GM18505 (cell line): ENCODE data around the gene PHF1.

Experiments used
- ATAC-seq: cut with Tn5 transposase; IDR thresholded peaks from one replicate; pipeline ENCODE4 v1.9.1; 2021; ENCODE audit not compliant: unreplicated experiment
- POLR2A ChIP-seq: IDR thresholded peaks from 4 replicates; pipeline ENCODE4 v1.6.1; 2011; ENCODE audit warnings: borderline replicate concordance; ENCODE audit not compliant: insufficient read depth, insufficient read length; ENCODE audit errors: extremely low read depth

Gene PHF1

DNA sequence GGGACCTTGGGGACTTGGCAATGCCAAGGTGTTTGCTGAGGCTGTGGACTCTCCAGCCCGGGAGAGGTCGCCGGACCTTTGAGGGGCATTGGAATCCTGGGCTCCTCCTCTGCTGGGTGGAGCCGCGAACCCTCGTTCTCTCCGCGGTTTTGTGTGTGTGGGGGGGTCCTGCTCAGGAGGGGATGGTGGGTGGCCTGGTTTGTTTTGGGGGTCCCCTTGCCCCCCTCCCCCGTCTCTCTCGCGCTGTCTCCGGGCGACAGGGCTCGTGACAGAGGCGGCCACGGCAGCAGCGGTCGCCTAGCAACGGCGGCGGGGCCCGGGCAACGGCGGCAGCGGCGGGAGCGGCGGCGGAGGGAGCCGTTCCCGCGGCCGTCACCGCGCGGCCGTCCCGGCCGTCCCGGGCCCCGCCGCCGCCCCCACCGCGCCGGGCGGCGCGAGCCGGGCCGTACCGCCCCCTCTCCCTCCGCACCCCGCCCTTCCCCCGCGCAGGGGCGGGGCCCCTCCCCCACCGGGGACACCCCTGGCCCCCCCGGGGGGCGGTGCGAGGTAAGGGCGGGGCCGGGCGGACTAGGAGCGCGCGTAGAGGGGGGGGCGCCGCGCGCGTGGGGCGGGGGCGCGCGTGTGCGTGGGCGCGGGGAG lies 16.9 kb downstream of the PHF1 start:
- no peak for ATAC-seq
- no peak for TF ChIP-seq POLR2A

DNA sequence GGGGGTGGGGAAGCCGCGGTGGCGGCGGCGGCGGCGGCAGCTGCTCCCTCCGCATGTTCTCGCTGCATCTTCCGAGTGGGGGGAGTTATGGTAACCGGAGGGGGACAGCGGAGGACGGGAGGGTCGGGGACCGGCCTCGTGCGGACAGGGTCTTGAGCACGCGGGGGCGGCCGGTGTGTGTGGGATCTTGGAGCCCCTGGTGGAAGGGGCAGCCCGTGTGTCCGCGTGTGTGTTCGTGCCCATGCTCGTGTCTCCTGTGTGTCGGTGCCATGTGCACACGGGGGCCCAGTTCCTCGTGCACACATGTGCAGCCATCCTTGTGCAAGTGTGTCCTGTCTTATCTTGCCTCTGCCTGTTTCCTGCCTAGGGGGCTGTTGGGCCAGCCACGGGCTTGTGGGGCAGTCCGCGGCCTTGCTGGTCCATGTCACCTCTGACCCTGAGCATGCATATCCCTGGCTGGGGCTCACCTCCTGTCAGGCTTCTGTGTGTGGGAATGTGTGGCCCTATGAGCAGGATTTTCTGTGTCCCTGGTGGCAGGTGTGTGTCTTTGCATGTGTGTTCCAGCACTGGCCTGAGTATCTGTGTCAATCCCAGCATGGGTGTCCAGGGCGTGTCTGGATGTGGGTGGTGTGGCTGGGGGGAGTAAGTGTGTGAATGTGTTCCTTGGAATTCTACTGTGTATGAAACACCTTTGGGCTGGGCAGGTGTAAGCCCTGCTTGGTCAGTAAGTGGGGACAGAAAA lies 17.6 kb downstream of the PHF1 start:
- TF ChIP-seq POLR2A, result no peak
- ATAC-seq, result no peak

DNA sequence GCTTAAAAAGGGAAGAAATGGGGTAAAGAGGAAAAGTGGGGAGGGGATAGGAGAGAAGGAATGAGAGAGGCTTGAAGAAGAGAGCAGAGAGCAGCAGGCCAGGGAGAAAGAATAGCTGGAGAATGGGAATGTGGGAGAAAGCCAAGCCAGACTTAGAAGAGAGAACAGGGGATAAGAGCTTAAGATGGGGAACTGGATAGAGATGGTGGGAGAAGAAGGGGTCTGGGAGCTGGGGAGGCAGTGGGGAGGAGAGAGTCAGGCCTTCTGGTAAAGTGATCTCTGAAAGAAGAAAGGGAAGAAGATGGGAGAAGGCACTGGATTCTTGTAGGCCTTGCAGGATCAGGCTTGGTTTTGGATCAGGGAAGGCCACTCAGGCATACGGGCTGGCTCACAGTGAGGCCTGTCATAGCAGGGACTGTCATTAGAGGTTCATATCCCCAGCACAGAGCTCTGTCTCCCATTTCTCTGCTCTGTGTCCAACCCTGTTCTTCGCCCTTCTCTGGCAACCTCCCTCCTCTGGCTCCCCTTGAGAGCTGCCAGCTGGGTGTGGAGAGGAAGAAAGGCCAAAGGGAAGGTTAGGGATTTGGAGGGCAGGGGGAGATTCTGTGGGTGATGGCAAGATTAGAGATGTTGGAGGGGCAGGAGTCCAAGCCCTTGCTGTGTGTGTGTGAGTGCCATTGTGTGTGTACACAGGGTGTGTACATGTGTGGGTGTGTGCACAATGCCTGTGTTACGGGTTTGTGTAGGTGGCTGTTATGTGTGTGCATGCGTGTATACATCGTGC lies 18.3 kb downstream of the PHF1 start:
- no peak for ATAC-seq
- TF ChIP-seq POLR2A, result no peak

- TF ChIP-seq POLR2A, result no peak
- ATAC-seq, result no peak
Observed at GRCh38 chr6:33429750-33430052, 18.9 kb downstream of the PHF1 start.

DNA sequence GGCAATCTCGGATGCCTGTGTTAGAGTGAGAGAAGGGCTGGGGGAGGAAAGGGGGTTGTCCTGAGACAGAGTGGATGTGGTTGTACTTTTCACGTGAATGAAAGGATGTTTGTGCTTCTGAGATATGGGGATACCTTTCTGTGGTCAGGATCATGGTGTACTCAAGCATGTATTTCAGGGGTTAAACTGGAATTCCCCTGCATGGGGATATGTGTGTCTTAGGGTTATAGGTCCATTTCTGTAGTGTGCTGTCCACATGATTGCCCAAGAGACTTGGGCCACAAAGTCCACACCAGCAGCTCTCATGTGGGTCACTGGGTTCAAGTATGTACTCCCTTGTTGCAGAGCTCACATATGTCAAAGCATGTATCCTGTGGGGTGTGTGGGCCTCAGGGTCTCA lies 19.5 kb downstream of the PHF1 start:
- no peak for ATAC-seq
- TF ChIP-seq POLR2A, result no peak

DNA sequence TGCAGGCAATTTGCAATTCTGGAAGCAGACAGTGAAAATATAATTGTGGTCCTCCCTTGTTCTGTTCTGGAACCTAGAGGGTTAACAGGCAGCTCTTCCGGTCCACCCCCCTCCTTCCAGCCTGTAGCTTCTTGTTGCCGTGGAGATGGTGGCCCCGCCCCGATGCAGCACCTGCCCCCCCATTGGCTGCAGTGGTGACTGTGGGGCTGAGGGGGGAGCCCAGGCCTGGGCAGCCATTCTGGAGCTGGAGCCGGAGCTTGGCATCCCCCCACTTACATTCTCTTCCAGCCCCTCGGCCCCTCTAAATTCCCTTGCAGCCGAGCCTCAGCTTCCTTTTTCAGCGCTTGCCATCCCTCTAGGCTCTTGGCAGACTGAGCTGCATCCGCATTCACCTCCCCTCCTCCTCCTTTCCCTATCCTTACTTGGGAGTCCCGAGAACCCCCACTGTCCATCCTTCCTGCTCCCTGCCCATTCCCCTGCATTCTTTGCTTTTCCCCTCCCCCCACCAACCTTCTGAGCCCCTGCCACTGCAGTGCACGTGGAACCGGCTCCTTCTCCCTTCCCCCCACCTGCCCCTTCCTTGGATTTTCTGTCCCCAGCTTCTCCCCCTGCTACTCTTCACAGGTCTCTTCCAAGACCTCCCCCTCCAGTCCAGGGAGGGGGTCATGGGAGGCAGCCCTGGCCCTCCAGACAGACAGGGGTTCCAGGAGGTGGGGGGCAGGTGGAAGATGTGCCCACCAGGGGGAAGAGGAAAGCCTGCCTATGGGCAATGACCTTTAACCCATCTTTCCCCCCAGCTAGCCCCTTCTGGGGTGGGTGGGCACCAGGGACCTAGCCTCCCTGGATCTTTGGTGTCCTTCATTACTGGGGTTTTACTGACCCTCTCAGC lies 20.4 kb downstream of the PHF1 start:
- ATAC-seq, result no peak
- TF ChIP-seq POLR2A, result no peak

- ATAC-seq, result no peak
- no peak for TF ChIP-seq POLR2A
Observed at GRCh38 chr6:33431880-33432541, 21.2 kb downstream of the PHF1 start.

DNA sequence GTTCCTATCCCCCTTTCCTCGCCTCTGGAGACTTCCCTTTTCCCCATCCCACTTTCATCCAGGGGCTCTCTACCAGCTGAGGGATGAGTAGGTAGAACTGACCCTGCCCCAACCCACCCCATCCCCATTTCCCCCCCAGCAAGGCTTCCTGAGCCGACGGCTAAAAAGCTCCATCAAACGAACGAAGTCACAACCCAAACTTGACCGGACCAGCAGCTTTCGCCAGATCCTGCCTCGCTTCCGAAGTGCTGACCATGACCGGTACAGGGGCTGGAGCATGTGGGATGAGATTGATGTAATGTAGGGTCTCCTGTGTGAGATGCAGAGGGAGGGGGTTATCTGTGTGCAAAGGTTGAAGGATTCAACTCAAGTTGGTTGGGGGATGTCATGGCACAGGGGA lies 21.7 kb downstream of the PHF1 start:
- no peak for ATAC-seq
- TF ChIP-seq POLR2A, result no peak

- ATAC-seq, result no peak
- no peak for TF ChIP-seq POLR2A
Observed at GRCh38 chr6:33433001-33433543, 22.3 kb downstream of the PHF1 start.

DNA sequence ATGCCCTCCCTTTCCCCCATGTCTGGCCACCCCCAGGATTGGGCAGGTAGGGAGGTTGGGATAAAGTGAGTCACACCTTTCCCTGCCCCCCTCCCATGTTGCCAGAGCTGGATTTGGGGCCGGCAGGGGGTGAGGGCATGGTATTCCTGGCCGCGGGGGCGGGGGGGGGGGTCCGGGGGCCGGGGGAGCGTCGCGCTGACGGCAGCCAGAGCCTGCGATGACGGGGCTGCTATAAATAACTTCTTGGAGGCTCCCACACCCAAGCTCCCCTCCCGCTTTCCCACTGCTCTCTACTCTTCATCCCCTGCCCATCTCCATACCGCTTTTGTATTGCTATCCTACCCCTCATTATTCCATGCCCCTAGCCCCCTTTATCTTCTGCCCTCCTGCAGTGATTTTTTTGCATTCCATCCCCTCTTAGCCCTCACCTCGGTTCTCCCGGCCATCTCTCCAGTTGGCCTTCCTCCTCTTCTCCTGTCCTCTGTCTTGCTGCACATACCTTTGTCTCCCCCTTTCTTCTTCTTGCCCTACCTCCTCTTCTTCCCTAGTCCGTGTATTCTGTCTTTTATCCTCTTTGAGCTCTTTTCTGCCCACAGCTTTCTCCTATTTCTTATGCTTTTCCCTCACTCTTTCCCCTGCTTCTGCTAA lies 22.9 kb downstream of the PHF1 start:
- TF ChIP-seq POLR2A, result no peak
- no peak for ATAC-seq

- ATAC-seq, result no peak
- TF ChIP-seq POLR2A, result no peak
Observed at GRCh38 chr6:33434961-33435360, 24.1 kb downstream of the PHF1 start.

GRCh38 chr6:33437666-33438065 lies 26.9 kb downstream of the PHF1 start:
- no peak for ATAC-seq
- no peak for TF ChIP-seq POLR2A
